HG03432 (cell line): ENCODE measurements around the gene DLST.
A peak's percentile ranks its signal among the peaks of the same experiment; 100 is the strongest.

ENCODE experiments used
- ATAC-seq: cut with Tn5 transposase; IDR thresholded peaks from one replicate; pipeline ENCODE4 v1.9.1; 2021; ENCODE audit warnings: mild to moderate bottlenecking, moderate library complexity; ENCODE audit not compliant: unreplicated experiment

DLST gene

GRCh38 chr14:74936731-74937130, 55.0 kb downstream of the DLST start:
- ATAC-seq: no peak

- no peak for ATAC-seq
These were observed 55.5 kb downstream of the DLST start for GRCh38 chr14:74937171-74937570.

DNA sequence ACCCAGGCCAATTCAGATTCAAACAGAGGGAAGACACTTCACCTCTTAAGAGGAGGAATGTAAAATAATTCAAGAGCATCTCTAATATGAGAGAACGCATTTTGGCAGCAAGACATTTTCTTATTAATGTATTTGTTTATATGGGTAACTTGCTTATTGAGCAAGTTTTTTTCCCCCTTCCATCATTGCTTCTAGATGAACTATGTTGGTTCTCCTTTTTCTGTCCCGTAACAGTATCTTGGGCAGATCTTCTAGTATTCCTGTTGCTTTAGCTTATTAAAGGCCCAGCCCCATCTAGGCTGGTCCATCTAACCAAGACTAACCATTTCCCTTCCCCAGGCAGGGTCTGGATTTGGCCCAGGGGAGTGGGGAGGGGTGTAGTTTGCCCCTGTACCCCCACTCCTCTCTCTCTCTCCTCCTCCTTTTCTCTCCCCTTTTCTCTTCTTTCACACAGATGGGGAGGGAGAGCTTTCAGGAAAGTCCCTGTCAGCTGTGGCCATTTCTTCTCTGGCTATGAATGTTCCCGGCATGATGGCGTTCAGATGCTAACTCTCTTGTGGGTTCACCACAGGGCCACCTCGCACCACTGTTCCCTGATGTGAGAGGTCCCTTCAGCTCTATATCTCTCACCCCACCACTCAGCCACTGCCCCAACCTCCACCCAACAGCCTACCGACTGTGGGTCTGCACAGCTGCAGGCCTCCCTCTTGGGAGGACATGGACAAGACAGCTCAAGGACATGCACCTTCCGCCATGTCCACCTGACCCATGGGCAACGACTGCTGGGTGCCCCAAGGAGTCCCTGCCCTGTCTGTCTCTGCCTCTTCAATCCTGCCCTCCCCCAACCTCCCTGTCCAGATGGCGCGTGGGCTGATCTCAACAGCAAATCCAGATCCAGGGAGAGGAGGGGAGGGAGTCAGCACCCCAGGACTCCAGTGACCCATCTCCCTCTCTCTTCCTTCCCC, 57.1 kb downstream of the DLST start:
- ATAC-seq: no peak

DNA sequence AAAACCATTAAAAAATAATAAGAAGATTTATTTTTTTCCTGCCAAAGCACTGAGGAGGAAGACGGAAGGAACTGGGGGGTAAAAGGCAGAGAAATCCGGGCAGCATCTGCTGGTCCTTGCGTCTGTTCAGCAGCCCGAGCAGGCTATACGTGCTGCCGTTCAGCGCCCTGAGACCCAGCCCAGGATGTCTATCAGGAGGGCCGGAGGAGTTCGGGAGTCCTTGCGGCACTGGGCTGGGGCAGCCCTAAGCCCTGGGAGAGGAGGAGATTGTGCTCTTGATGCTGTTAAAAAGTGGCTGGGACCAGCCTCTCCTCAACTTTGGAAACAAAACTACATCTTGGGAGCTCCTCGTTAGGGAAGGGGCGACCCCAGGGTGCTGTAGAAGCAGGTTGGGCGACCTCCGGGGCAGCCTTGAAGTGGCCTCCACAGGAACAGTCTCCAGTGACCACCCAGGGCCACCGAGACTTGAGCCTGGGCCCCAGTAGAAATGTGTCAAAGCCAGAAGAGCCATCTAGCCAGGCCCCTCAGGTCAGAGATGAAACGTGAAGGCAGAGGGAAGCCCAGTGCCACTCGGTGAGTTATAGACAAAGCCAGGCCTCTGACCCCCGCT, 59.3 kb downstream of the DLST start:
- ATAC-seq: no peak

DNA sequence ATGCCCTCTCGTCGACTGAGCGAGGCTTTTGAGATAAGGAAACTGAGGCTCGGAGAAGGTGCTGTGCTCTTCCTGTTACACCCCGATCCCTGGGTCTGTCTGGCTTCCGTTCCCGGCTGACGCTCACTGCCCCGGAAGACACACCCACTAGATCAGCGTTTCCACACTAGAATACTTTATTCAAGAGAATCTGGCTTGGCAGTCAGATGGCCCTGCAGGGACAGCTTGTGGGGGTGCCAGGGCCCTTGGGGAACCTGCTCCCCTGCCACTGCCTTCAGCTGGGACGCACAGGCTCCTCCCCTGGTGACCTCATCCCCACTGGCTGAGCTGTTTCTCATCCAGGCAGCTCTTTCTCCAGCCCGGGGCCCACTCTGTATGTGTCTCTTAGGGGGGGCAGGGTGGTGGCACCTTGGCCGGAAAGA, 60.0 kb downstream of the DLST start:
- ATAC-seq: no peak

DNA sequence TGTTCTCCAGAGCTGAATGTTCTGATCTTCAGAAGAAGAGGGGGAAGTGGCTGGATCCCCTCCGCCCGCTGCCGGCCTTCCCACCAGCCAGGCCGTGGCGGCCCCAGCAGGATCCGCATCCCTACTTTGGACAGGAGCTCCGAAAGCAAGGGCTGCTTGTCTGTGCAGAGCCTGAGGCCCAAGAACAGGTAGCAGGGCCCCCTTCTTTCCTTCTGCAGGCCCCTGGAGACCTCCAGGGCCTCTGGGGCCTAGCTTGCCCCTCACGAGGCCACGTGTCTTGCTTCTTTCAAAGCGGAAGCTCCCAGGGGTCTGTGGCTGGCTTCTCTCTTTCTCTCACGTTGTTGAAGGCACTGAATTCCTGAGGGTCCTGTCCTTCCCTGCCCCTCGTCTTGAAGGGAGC, 60.5 kb downstream of the DLST start:
- ATAC-seq: no peak

DNA sequence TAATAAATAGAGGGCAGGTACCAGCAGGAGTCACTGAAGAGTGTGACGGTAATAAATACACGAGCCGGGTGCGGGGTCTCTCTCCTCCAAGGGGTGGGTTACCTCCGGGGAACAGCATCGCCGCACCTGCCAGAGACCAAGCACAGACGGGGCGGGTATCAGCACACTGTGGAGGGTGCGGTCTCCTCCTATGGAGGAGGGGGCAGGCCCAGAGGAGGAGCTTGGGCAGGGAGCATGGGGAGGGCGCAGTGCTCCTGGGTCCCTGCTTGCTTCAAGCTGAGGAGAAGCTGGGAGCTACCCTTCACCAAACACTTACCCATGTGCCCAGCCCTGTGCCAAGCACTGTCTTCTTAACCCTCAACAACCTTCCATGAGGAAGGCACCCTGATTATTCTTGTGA, 60.9 kb downstream of the DLST start:
- ATAC-seq: no peak

DNA sequence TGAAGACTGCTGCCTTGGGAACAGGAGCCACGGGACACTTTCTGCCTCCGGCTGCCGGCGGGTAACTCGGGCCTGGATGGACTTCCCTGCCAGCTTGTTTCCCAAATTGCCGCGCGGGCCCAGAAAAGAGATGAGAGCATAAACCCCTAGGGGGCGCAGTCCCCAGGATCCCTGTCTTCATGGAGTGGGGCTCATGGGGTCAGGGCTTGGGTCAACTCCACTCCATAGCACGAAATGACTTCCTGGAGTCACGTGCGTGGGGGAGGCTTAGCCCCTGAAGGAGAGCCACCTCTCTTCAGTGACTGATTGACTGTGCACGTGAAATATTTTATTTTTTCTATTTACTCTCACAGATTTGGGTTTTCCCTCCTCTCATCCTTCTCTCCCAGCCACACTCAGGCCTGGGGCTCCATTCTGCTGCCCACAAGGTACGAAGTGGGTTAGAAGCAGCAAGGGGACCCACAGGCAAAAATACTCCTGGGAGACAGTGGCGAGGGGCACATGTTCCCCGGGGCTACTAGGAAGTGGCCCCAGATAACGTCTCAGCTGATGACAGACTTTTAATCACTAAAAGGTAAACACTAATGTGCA, 63.6 kb downstream of the DLST start:
- no peak for ATAC-seq

DNA sequence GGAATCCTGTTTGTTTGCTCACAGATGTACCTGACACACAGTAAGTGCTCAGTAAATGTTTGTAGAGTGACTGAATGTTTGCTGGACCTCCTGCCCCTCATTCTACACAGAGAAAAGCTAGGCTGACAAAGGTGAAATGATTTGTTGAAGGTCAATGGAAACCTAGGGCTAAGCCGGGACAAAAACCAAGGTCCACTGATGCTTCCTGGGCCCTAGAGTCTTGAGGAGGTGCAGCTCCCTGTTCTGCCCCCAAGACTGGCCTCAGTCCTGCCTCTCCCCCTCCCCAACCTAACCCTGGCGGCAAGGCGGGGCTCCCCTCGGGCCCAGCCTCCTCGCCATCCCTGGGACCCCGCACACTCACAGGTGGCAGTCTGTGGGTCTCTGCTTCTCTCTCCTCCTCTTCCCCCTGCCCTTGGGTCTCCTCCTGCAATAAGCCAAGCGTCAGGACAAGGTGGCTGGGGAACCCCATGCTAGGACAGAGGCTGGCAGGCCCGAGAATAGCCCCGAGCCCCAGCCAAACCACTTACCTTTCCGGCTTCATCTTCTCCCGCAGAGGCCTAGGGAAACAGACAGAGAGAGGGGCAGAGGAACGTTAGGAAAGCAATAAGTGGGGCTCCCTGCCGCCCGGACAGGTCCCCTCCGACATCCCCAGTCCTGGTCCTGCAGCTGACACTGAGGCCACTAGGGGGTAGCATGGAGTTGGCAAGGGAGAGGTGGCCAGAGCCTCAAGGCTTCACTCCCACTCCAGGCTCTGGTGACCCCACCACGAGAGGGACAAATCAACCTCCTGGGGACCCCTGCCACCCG, 64.3 kb downstream of the DLST start:
- peak; percentile 51 for ATAC-seq

DNA sequence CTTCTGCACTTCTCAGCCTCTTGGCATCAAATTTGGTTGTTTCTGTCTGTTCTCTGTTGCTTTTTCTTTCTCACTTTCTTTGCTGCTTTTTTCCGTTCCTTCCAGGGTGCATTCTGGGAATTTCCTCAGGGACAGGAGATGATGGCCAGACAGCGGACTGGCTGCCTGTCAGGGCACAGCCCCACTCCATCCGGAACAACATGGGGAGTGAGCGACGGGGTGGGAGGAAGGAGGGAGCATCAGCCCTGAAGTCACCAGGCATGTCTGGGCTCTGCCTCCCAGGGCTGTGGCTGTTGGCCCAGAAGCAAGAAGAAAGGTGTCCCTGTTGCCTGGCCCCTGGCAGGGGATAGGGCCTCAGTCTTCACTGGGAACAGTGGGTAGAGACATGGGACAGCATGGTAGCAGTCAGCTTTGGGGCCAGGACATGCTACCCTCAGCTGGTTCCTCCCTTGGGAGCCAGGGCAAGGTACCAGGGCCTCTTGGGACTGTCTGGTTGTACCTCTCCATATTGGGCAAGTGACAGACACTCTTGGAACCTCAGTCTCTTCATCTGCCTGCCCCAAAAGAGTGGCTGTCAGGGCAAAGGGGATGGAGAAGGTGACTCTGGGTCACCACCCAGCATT, 65.1 kb downstream of the DLST start:
- no peak for ATAC-seq

GRCh38 chr14:74947353-74948227, 65.9 kb downstream of the DLST start:
- no peak for ATAC-seq

DNA sequence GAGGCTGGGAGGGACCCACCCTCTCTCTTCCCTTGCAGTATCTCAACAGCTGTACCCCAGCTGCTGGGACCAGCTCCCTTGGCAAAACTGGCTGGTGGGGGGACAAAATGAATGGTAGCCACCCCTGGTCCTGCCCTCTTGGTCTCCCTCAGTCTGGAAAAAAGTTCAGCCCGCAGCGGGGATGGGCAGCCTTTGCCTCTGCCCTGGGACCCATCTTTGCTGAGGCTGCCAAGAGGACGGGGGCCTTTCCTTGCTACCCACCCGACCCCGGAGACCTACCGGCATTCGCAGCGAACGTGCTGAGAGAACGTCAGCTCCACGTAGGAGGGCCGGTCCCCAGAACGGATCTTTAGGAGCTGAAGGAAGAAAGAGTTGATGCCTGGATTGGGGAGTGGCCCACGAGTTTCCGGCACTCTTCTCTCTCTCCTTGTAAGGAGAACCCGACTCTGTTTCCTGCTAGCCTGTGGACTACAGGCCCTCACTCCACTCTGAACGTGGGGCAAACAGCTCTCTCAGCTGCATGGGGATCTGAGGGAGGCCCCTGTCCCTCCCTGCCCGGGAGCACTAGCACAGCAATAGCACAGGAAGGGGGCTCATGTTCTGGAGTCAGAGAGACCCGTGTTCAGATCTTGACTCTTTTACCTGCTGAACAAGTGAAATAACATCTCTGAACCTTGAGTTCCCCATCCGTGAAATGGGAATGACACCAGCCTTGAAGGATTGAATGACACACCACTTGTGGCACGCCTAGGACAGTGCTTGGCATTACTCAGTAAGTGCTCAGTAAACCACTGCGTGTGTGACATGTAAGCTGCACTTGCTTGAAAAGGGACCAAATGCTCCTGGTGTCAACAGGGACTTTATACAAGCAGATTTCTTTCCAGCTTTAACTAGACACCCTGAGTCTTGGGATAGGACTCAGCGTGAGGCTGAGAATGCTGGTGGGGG, 66.8 kb downstream of the DLST start:
- no peak for ATAC-seq

- no peak for ATAC-seq
These were observed 67.5 kb downstream of the DLST start for GRCh38 chr14:74949191-74949601.

- ATAC-seq: no peak
These were observed 68.3 kb downstream of the DLST start for GRCh38 chr14:74949859-74950573.

DNA sequence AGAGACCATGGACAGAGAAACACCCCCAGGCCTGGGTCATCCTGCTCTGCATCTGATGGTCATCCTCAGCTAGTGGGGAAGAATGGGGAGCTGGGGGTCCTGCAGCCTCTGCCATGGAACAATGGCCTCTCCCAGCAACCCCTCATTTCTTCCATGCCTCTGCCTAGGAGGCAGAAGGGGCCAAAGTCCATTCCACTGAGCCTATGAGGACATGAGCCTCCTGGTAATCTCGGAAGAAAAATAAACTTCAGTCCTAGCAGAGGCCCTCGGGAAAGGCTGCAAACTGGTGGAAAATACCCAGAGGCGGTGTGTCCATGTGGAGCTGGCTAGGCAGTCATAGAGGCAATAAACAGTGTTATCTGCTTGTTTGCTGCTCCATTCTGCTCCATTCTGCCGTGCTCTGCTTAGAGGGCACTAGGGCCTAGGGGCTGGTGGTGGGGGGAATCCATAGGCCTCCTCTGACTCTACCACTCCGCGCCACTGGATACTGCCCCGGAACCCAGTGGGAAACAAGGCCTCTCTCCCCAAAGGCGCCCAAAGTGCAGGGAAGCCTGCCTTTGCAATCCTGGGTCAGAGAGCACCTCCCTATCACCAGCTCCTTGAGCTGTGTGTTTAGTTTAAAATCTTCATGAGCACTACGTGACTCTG, 69.2 kb downstream of the DLST start:
- ATAC-seq: no peak

DNA sequence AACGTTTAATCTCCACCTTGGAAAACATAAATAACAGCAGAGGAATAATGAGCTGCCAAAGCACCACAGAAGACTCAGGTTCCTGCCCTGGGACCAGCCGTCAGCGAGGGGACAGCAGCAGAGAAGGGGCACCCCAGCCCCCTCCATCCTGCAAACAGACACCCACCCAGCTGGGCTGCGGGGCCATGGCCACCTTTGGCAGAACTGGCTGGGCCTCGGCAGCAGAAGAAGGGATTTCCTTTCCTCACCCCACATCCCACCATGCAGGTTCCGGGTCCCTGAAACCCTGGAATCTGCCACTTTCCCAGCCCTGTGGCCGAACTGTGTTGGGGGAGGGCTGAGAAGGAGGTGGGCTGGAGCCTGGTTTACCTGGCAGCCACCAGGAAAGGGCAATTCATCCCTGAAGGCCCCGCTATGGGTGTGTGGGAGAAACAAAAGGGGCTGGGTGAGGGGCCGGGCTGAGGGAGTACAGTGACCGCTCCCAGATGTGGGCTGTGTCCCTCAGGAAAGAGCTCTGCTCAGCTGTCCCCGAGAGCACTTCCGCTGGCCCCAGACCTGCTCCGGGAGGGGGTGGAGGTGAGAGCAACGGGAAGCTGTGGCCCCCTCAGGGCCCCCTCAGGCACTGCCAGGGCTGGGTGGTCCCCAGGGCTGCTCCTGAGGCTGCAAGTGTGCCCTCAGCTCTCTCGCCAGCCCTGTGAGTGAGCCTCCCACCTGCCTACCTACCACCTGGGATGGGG, 69.9 kb downstream of the DLST start:
- ATAC-seq: no peak

- no peak for ATAC-seq
These were observed 70.5 kb downstream of the DLST start for GRCh38 chr14:74952180-74952665.
